H1 (cell line): ENCODE results near the gene ATP2A3. TPM values are rescaled to one million over a fixed set of nuclear protein-coding genes. Genes with fewer than 3 reads are reported as not detected.

Experiments
- CTCF ChIA-PET: fragments of 300-600 bp; sonication (Branson Sonifier 250); formaldehyde crosslinking; loops from one replicate; lab custom pipeline; 2021; ENCODE audit not compliant: partially characterized antibody; lab: Charles Lee
- POLR2A ChIA-PET: fragments of 300-600 bp; sonication (Branson Sonifier 250); formaldehyde crosslinking; loops from one replicate; lab custom pipeline; 2021; ENCODE audit warnings: inconsistent platforms; ENCODE audit not compliant: partially characterized antibody; lab: Charles Lee
- DNase-seq, 2 experiments: peaks; one replicate each; pipeline versions ENCODE4 v3.0.0 to v3.0.0-alpha.2; 2010 to 2022; ENCODE audit warnings: low spot score in 2 of 2, low read depth in 1 of 2, mixed read lengths in 1 of 2
- FAIRE-seq: peaks from 2 replicates; lab custom pipeline; 2011; peaks lifted over from hg19 to GRCh38; lab: Jason Lieb, UNC
- H2AFZ ChIP-seq: 2 replicates; pipeline ENCODE4 v1.8.1; 2012; ENCODE audit warnings: low read length, inconsistent platforms
- H2AK5ac ChIP-seq: 2 replicates; pipeline ENCODE4 v1.6.1; 2013; ENCODE audit warnings: low read depth, low read length
- H2BK120ac ChIP-seq: replicated peaks from 2 replicates; pipeline ENCODE3; 2013; ENCODE audit warnings: low read depth, low read length, inconsistent platforms
- H2BK12ac ChIP-seq: 2 replicates; pipeline ENCODE4 v1.6.1; 2013; ENCODE audit warnings: low read depth, low read length
- H2BK15ac ChIP-seq: 2 replicates; pipeline ENCODE4 v1.6.1; 2013; ENCODE audit warnings: low read length
- H2BK20ac ChIP-seq: 2 replicates; pipeline ENCODE4 v1.6.1; 2013; ENCODE audit warnings: low read length
- H2BK5ac ChIP-seq: 2 replicates; pipeline ENCODE4 v1.6.1; 2013; ENCODE audit warnings: low read depth, low read length
- H3K14ac ChIP-seq: 2 replicates; pipeline ENCODE4 v1.6.1; 2013; ENCODE audit warnings: inconsistent platforms; ENCODE audit not compliant: insufficient read length
- H3K18ac ChIP-seq: 2 replicates; pipeline ENCODE4 v1.6.1; 2013; ENCODE audit warnings: low read length; ENCODE audit errors: extremely low read depth
- H3K23ac ChIP-seq: 2 replicates; pipeline ENCODE4 v1.6.1; 2013; ENCODE audit warnings: inconsistent platforms; ENCODE audit not compliant: insufficient read length
- H3K23me2 ChIP-seq: 2 replicates; pipeline ENCODE4 v1.6.1; 2013; ENCODE audit warnings: low read depth, low read length
- H3K27ac ChIP-seq: 2 replicates; pipeline ENCODE4 v1.6.1; 2011; ENCODE audit warnings: low read depth, low read length, inconsistent platforms
- H3K27me3 ChIP-seq, 4 experiments: replicated peaks in 1 of 4; 1 replicate in 1 of 4; 2 replicates in 3 of 4; pipeline versions ENCODE4 v1.6.1 to v1.8.1; 2011 to 2013; ENCODE audit warnings: low read length in 3 of 4, mild to moderate bottlenecking in 3 of 4, inconsistent platforms in 2 of 4, mixed read lengths in 2 of 4, moderate library complexity in 1 of 4; ENCODE audit not compliant: control insufficient read depth in 3 of 4, insufficient read depth in 3 of 4; ENCODE audit errors: extremely low read depth in 1 of 4
- H3K36me3 ChIP-seq, 4 experiments: 2 replicates each; pipeline versions ENCODE4 v1.6.1 to v1.8.1; 2011 to 2013; ENCODE audit warnings: mild to moderate bottlenecking in 4 of 4, low read length in 3 of 4, moderate library complexity in 2 of 4, control low read depth in 1 of 4, inconsistent platforms in 1 of 4; ENCODE audit not compliant: insufficient read depth in 4 of 4, control insufficient read depth in 2 of 4
- H3K4ac ChIP-seq: replicated peaks from 2 replicates; pipeline ENCODE3; 2013; ENCODE audit warnings: low read length, low read depth, mixed read lengths, inconsistent platforms; ENCODE audit not compliant: insufficient read length
- H3K4me1 ChIP-seq, 4 experiments: replicated peaks in 1 of 4; 1 replicate in 1 of 4; 2 replicates in 3 of 4; pipeline versions ENCODE4 v1.6.1 to v1.8.1; 2011 to 2013; ENCODE audit warnings: low read length in 3 of 4, inconsistent platforms in 2 of 4, mixed read lengths in 1 of 4; ENCODE audit not compliant: insufficient read depth in 4 of 4, control insufficient read depth in 3 of 4
- H3K4me2 ChIP-seq, 2 experiments: 2 replicates each; pipeline versions ENCODE4 v1.6.1 to v1.8.1; 2011 to 2013; ENCODE audit warnings: low read depth in 2 of 2, low read length in 2 of 2, control low read depth in 1 of 2, inconsistent platforms in 1 of 2, mild to moderate bottlenecking in 1 of 2; ENCODE audit not compliant: insufficient read depth in 1 of 2
- H3K4me3 ChIP-seq, 4 experiments: fragments of 200-600, 300-600 bp in 1 of 4; sonication (generic), shearing (Covaris generic), sonication (Bioruptor Twin) in 1 of 4; 2 replicates each; pipeline versions ENCODE4 v1.5.1 to v1.8.1; 2011 to 2016; ENCODE audit warnings: low read length in 4 of 4, low read depth in 3 of 4, control low read depth in 2 of 4, inconsistent platforms in 2 of 4, mild to moderate bottlenecking in 2 of 4, mixed read lengths in 1 of 4, moderate library complexity in 1 of 4; ENCODE audit not compliant: insufficient read depth in 2 of 4; ENCODE audit errors: extremely low read depth in 1 of 4
- H3K56ac ChIP-seq: replicated peaks from 2 replicates; pipeline ENCODE3; 2013; ENCODE audit warnings: low read depth, mild to moderate bottlenecking, mixed read lengths, low read length, inconsistent platforms; ENCODE audit not compliant: insufficient read length
- H3K79me1 ChIP-seq: 2 replicates; pipeline ENCODE4 v1.6.1; 2013; ENCODE audit warnings: low read depth, low read length, control low read depth
- H3K79me2 ChIP-seq, 2 experiments: 2 replicates each; pipeline versions ENCODE4 v1.6.1 to v1.8.1; 2012 to 2013; ENCODE audit warnings: low read length in 2 of 2, mild to moderate bottlenecking in 2 of 2, inconsistent platforms in 1 of 2; ENCODE audit not compliant: insufficient read depth in 2 of 2, control insufficient read depth in 1 of 2
- H3K9ac ChIP-seq, 4 experiments: replicated peaks in 1 of 4; 1 replicate in 1 of 4; 2 replicates in 3 of 4; pipeline versions ENCODE4 v1.6.1 to v1.8.1; 2011 to 2013; ENCODE audit warnings: low read depth in 3 of 4, low read length in 3 of 4, control low read depth in 2 of 4, mild to moderate bottlenecking in 2 of 4, moderate library complexity in 2 of 4, inconsistent platforms in 1 of 4; ENCODE audit errors: extremely low read depth in 1 of 4
- H3K9me3 ChIP-seq, 2 experiments: 2 replicates each; pipeline versions ENCODE4 v1.6.1 to v1.8.1; 2012 to 2013; ENCODE audit warnings: mild to moderate bottlenecking in 2 of 2, moderate library complexity in 2 of 2, control low read depth in 1 of 2, inconsistent platforms in 1 of 2, low read depth in 1 of 2, low read length in 1 of 2, mixed read lengths in 1 of 2; ENCODE audit not compliant: insufficient read depth in 2 of 2
- H4K20me1 ChIP-seq, 2 experiments: replicated peaks in 1 of 2; 2 replicates each; pipeline versions ENCODE3 to v1.8.1; 2011 to 2013; ENCODE audit warnings: inconsistent platforms in 2 of 2, low read length in 2 of 2, mild to moderate bottlenecking in 1 of 2; ENCODE audit not compliant: insufficient read depth in 2 of 2, control insufficient read depth in 1 of 2
- H4K5ac ChIP-seq: 2 replicates; pipeline ENCODE4 v1.6.1; 2013; ENCODE audit warnings: low read length, low read depth, mixed read lengths, inconsistent platforms; ENCODE audit not compliant: insufficient read length
- H4K8ac ChIP-seq: 2 replicates; pipeline ENCODE4 v1.8.0; 2013; ENCODE audit warnings: mild to moderate bottlenecking, moderate library complexity, low read length, inconsistent platforms; ENCODE audit not compliant: insufficient read depth; ENCODE audit errors: extremely low read depth
- H4K91ac ChIP-seq: replicated peaks from 2 replicates; pipeline ENCODE3; 2013; ENCODE audit warnings: low read length, mixed read lengths, inconsistent platforms; ENCODE audit not compliant: insufficient read length
- CEBPB ChIP-seq: IDR thresholded peaks from 2 replicates; pipeline ENCODE4 v1.6.1; 2012; ENCODE audit warnings: low read depth, low read length
- E2F6 ChIP-seq: IDR thresholded peaks from 2 replicates; pipeline ENCODE4 v1.6.1; 2012; ENCODE audit warnings: inconsistent platforms
- EP300 ChIP-seq, 2 experiments: IDR thresholded peaks; 1 replicate in 1 of 2; 2 replicates in 1 of 2; pipeline ENCODE4 v1.6.1; 2011 to 2012; ENCODE audit warnings: low read depth in 2 of 2, low read length in 2 of 2, mild to moderate bottlenecking in 2 of 2, borderline replicate concordance in 1 of 2, inconsistent platforms in 1 of 2, moderate library complexity in 1 of 2
- NANOG ChIP-seq: IDR thresholded peaks from 2 replicates; pipeline ENCODE4 v1.6.1; 2011; ENCODE audit warnings: low read length, low read depth, mild to moderate bottlenecking, inconsistent platforms; ENCODE audit not compliant: insufficient read depth, poor library complexity, severe bottlenecking
- NRF1 ChIP-seq: IDR thresholded peaks from 2 replicates; pipeline ENCODE4 v1.6.1; 2011; ENCODE audit warnings: mild to moderate bottlenecking, low read depth, low read length, improper control_type of control experiment
- POLR2AphosphoS5 ChIP-seq: IDR thresholded peaks from 2 replicates; pipeline ENCODE4 v1.6.1; 2011; ENCODE audit warnings: low read depth, low read length
- RBBP5 ChIP-seq: IDR thresholded peaks from 2 replicates; pipeline ENCODE4 v1.7.1; 2012; ENCODE audit warnings: low read depth, mild to moderate bottlenecking, inconsistent platforms, low read length, moderate library complexity, borderline replicate concordance
- SP1 ChIP-seq: IDR thresholded peaks from 2 replicates; pipeline ENCODE4 v1.6.1; 2011; ENCODE audit warnings: low read depth, low read length
- SP2 ChIP-seq: IDR thresholded peaks from 2 replicates; pipeline ENCODE4 v1.6.1; 2012; ENCODE audit warnings: mild to moderate bottlenecking, low read length, inconsistent platforms
- SUZ12 ChIP-seq: fragments of 200-600 bp; sonication (generic); IDR thresholded peaks from 2 replicates; pipeline ENCODE4 v1.6.1; 2012; ENCODE audit warnings: mild to moderate bottlenecking, inconsistent platforms, low read length, moderate library complexity, mixed read lengths
- WGBS, 2 experiments: shearing (Covaris generic) in 1 of 2; methylation state at CpG; one replicate each; pipeline versions ENCODE4 v1.1.6 to v1.1.7; 2013 to 2015; ENCODE audit warnings: low lambda C conversion rate in 2 of 2, mixed read lengths in 2 of 2, inconsistent platforms in 1 of 2, low coverage in 1 of 2, missing lambda C conversion rate in 1 of 2; ENCODE audit not compliant: insufficient replicate concordance in 2 of 2, insufficient coverage in 1 of 2, insufficient read length in 1 of 2; ENCODE audit errors: extremely low coverage in 1 of 2, missing lambda C conversion rate in 1 of 2; 5-methylcytosine and 5-hydroxymethylcytosine counted together
- polyA plus RNA-seq, 7 experiments: library from polyadenylated mRNA; depleted of rRNA in 3 of 7; stranded (reverse) in 5 of 7; unstranded in 2 of 7; fragments of >200 nt in 5 of 7; fragments of 200-250 nt in 2 of 7; gene quantifications; 1 replicate in 5 of 7; 2 replicates in 1 of 7; 4 replicates in 1 of 7; pipeline versions ENCODE4 v1.2.1 to v1.2.3, GENCODE V29; 2011 to 2013; ENCODE audit warnings: missing spikeins in 2 of 7, mixed read lengths in 2 of 7
- total RNA-seq: library from RNA; stranded (reverse); fragmentation: NEBNext Ultra II Directional; extraction: Animal tissue kit (Norgen Biotek cat#: 25700); gene quantifications from 2 replicates; pipeline ENCODE4 v1.2.1, GENCODE V29; 2021
- TF ChIP-seq, protein P1 (sequence below): IDR thresholded peaks from 2 replicates; pipeline ENCODE4 v1.6.1; 2012; ENCODE audit warnings: low read length, inconsistent platforms

ATP2A3 gene
- total and polyA plus RNA-seq, 2 of the 8 experiments (the other 6 are each of a cell fraction or from before 2014, with no cell fraction given): 18.4 to 32.5 TPM

- H4K91ac ChIP-seq: no peak overlapping the region
- no peak overlapping the region for H2BK15ac ChIP-seq
- no peak overlapping the region for H4K5ac ChIP-seq
- no peak overlapping the region for H3K27ac ChIP-seq
- no peak overlapping the region for H2BK120ac ChIP-seq
- H3K23ac ChIP-seq: no peak overlapping the region
- ChIA-PET POLR2A (interaction anchor here (0.9 kb wide), 1 partner anchor 10 kb away, joined by 5 read pairs; no protein-coding TSS in a partner anchor), CTCF (interaction anchor here (0.9 to 3.4 kb wide), 7 partner anchors 11 to 90 kb away, joined by 3 to 19 read pairs (median 4); no protein-coding TSS in a partner anchor)
- no peak overlapping the region for H3K4me3 ChIP-seq
- no peak overlapping the region for H3K4me2 ChIP-seq
- H3K18ac ChIP-seq: no peak overlapping the region
- H3K9me3 ChIP-seq: no peaks in the 10 kb centered on the region
- no peak overlapping the region for H3K56ac ChIP-seq
- peaks cover 6% of the 10 kb centered on the region; the same call in 1 of the 2 replicates for H3K23me2 ChIP-seq
- no peak overlapping the region for H2AFZ ChIP-seq
- no peaks in the 10 kb centered on the region; the same call in 1 of the 2 replicates for H3K79me1 ChIP-seq
- peaks cover 0 to 8% (median 1%) of the 10 kb centered on the region in 4 experiments; a peak in 2 of 7 replicates for H3K4me1 ChIP-seq
- no peak overlapping the region for H2BK12ac ChIP-seq
- no peak overlapping the region for H3K14ac ChIP-seq
- H3K4ac ChIP-seq: no peak overlapping the region
- H3K36me3 ChIP-seq: no peaks in the 10 kb centered on the region
- no peaks in the 10 kb centered on the region for H4K20me1 ChIP-seq
- peaks cover 0 to 5% (median 3%) of the 10 kb centered on the region in 4 experiments; a peak in 3 of 7 replicates for H3K27me3 ChIP-seq
- no peak overlapping the region for H2BK5ac ChIP-seq
- H3K79me2 ChIP-seq: no peaks in the 10 kb centered on the region
- H2BK20ac ChIP-seq: no peak overlapping the region
- FAIRE-seq: no peak
- WGBS, 2 experiments: 96% methylated on average over 5 of the region's 5 CpGs; no CpG with 5 or more reads in 1 of the 2 experiments
- H4K8ac ChIP-seq: no peak overlapping the region
- H2AK5ac ChIP-seq: no peak overlapping the region
- H3K9ac ChIP-seq: no peak overlapping the region
- no peak for DNase-seq
- TF ChIP-seq NANOG: no peak
- TF ChIP-seq SP1: no peak
- TF ChIP-seq RBBP5: no peak
- TF ChIP-seq EP300 (IDR thresholded peaks at IDR 0.05; ENCODE audit: borderline replicate concordance in 1 of 2, low read depth in 2 of 2, low read length in 2 of 2): no peak
- no peak for TF ChIP-seq SUZ12
- TF ChIP-seq NRF1: no peak
- TF ChIP-seq POLR2AphosphoS5: no peak
- no peak for TF ChIP-seq CEBPB
- TF ChIP-seq, protein P1, sequence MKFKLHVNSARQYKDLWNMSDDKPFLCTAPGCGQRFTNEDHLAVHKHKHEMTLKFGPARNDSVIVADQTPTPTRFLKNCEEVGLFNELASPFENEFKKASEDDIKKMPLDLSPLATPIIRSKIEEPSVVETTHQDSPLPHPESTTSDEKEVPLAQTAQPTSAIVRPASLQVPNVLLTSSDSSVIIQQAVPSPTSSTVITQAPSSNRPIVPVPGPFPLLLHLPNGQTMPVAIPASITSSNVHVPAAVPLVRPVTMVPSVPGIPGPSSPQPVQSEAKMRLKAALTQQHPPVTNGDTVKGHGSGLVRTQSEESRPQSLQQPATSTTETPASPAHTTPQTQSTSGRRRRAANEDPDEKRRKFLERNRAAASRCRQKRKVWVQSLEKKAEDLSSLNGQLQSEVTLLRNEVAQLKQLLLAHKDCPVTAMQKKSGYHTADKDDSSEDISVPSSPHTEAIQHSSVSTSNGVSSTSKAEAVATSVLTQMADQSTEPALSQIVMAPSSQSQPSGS: no peak
- TF ChIP-seq E2F6: no peak
- TF ChIP-seq SP2: no peak
Observed at GRCh38 chr17:3946711-3947235, 17.5 kb downstream of the ATP2A3 start.
